Brain microvascular endothelial cell (primary cell): ENCODE results near the gene UBE2E1.

ENCODE experiments used
- DNase-seq: peaks from one replicate; pipeline ENCODE4 v3.0.0-alpha.2; 2020
- H3K27ac ChIP-seq: fragments of 250-450 bp; sonication (Bioruptor Pico); 2 replicates; pipeline ENCODE4 v1.5.1; 2020; ENCODE audit warnings: mild to moderate bottlenecking, moderate library complexity
- H3K27me3 ChIP-seq: fragments of 250-450 bp; sonication (Bioruptor Pico); replicated peaks from 2 replicates; pipeline ENCODE4 v1.5.1; 2020; ENCODE audit warnings: mild to moderate bottlenecking
- H3K36me3 ChIP-seq: fragments of 250-450 bp; sonication (Bioruptor Pico); replicated peaks from 2 replicates; pipeline ENCODE4 v1.5.1; 2020; ENCODE audit warnings: mild to moderate bottlenecking
- H3K4me3 ChIP-seq: 2 replicates; pipeline ENCODE4 v1.5.1; 2011; ENCODE audit warnings: low read depth, mild to moderate bottlenecking, control low read depth, low read length, moderate library complexity
- in situ Hi-C: cut with HindIII; loops from 2 replicates; pipeline ENCODE4 v1.10.0; 2017; ENCODE audit warnings: low sequenced_read_pairs, low pct_ligation_motif_present
- TF ChIP-seq, protein P1 (sequence below): IDR thresholded peaks from 2 replicates; pipeline ENCODE4 v1.5.1; 2011; ENCODE audit warnings: low read depth, mild to moderate bottlenecking, moderate library complexity, low read length, control low read depth, inconsistent platforms; ENCODE audit errors: missing control alignments

The UBE2E1 gene

DNA sequence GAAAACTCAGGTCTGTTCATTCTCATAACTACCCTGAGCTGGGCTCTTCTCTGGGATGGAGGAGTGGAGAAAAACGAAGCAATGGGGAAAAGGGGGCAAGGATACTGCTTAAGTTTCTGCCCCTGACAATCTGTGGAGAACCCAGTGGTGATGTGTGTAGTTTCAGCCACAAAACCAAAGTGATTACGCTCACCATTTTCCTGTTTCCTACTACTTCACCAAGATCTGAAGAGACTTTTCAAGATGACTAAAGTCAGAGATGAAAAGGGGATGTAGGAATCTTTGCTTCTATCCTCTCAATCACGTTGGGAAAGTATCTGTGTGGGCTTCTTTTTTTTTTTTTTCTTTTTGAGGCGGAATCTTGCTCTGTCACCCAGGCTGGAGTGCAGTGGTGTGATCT is 8.3 kb upstream of the UBE2E1 start:
- Histone ChIP-seq H3K27me3 (no peaks in the 10 kb centered on the region), H3K36me3 (no peaks in the 10 kb centered on the region), H3K4me3 (no peak overlapping the region), H3K27ac (no peak overlapping the region)
- no peak for DNase-seq
- in situ Hi-C loops: no loop called here
- TF ChIP-seq, protein P1, sequence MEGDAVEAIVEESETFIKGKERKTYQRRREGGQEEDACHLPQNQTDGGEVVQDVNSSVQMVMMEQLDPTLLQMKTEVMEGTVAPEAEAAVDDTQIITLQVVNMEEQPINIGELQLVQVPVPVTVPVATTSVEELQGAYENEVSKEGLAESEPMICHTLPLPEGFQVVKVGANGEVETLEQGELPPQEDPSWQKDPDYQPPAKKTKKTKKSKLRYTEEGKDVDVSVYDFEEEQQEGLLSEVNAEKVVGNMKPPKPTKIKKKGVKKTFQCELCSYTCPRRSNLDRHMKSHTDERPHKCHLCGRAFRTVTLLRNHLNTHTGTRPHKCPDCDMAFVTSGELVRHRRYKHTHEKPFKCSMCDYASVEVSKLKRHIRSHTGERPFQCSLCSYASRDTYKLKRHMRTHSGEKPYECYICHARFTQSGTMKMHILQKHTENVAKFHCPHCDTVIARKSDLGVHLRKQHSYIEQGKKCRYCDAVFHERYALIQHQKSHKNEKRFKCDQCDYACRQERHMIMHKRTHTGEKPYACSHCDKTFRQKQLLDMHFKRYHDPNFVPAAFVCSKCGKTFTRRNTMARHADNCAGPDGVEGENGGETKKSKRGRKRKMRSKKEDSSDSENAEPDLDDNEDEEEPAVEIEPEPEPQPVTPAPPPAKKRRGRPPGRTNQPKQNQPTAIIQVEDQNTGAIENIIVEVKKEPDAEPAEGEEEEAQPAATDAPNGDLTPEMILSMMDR: no peak

DNA sequence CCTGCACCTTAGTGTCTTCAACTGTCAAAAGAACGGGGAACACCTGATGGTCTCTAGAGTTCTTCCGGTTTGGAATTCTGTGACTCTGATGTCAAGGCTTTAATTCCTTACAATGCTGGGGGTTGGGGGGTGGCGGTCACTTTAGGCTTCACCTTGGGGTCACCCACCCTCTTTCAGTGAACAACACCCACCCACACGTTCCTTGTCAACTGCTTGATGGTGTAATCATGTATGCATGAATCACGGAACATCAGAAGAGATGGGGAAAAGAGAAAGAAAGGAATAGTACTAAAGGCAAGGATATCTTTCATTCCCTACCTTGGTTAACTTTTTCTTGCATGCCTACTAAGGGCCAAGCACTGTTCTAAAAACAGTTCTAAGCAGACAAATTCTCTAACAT is 7.3 kb upstream of the UBE2E1 start:
- no peak for DNase-seq
- Histone ChIP-seq H3K36me3 (no peaks in the 10 kb centered on the region), H3K27ac (no peak overlapping the region), H3K4me3 (no peak overlapping the region), H3K27me3 (no peaks in the 10 kb centered on the region)
- TF ChIP-seq, protein P1: no peak
- in situ Hi-C loops: no loop called here

DNA sequence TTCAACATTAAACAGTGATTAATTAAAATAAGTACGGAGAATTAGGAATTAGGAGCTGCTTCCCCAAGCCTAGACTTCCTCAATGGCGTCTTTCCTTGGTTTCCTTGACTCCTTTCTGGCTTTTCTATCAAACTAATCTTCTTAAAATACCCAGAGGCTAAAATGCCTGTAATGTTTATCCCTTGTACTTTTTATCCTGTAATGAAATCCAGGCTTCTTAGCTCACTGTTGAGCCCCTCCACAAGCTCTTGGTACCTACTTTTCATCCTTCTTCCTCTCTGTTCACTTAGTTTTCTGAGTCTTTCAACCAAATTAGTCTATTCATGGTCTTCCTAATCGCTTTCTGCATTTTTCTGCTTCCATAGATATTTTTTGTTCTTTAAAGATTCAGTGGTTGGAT is 6.9 kb upstream of the UBE2E1 start:
- TF ChIP-seq, protein P1: no peak
- in situ Hi-C loops: no loop called here
- no peak for DNase-seq

DNA sequence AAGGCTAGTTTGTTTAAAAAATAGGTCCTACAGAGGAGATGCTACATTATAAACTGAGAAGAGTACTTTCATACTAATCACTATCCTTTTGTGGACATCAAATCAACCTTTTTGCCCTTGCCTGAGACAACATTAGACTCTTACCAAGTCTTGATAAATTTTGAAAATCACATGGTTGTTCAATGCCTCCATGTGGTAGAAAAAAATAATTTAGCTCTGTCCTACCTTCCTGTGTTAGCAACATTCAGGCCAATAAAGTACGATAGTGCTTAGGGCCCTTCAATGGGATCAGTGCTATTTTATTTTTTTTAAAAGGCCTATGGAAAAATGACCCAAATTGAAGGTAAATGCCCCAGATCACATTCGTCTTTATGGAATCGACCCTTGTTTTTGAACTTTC is 5.0 kb upstream of the UBE2E1 start:
- H3K36me3 ChIP-seq: no peaks in the 10 kb centered on the region
- no peak for DNase-seq
- H3K4me3 ChIP-seq: no peak overlapping the region
- H3K27me3 ChIP-seq: no peaks in the 10 kb centered on the region
- no peak overlapping the region for H3K27ac ChIP-seq
- in situ Hi-C loops: no loop called here
- TF ChIP-seq, protein P1: no peak

More for the DNA sequence above, 6.9 kb upstream of the UBE2E1 start:
- Histone ChIP-seq H3K27ac (no peak overlapping the region), H3K27me3 (no peaks in the 10 kb centered on the region), H3K36me3 (no peaks in the 10 kb centered on the region), H3K4me3 (no peak overlapping the region)

DNA sequence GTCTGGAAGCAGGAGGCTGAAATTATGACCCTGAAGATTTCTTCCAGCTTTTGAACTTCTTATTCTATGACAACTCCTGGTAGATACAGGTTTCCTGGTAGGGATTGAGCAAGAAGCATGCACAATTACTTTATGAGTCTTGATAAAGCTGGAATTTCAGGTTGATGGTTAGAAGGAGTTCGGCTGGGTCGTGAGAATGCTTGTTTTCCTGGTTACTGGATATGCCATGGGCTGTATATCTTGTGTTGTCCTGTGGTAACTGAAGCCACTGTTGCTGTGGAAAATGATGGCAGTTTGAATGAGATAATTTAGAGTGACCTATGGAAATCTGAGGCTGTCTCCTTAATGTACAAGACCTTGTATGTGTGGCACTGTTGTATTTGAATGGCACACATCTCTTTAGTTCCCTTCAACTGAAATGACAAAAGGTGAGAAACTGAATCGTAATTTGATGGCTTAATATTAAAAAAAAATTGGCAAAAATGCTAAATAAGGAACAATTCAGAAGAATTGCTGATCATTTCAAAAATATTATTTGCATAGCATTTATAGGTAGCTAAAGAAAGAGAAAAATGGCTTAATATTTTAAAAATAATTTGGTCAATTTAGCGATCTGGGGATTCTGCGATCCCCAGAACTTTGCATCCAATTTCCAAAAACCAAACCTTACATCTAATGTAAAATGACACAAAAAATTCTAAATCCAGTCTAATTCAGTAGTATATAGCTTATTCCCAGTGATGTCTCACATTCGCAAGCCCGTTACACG is 1.1 kb upstream of the UBE2E1 start:
- no peak overlapping the region for H3K4me3 ChIP-seq
- TF ChIP-seq, protein P1: no peak
- no peak overlapping the region for H3K27ac ChIP-seq
- DNase-seq: no peak
- H3K36me3 ChIP-seq: no peaks in the 10 kb centered on the region
- in situ Hi-C loops: no loop called here
- H3K27me3 ChIP-seq: no peaks in the 10 kb centered on the region

DNA sequence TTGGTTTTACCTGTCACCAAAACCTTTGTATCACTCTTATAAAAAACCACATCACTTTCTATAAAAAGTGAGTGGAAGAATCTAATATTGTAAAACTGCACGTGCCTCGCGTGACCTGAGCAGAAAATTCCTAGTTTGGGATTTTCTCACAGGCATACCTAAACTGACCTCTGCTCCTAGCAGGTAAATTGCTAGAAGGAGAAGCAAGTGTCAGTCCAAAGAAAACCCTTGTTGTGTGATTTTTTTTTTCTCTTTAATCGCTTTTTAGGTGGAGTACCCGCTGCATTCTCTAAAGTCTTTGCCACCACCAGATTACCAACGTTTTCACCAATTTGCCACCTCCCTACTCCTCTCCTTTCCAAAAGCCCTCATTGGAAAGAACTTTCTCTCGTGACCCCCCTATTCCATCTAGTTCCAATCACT is 534 bp upstream of the UBE2E1 start:
- no peaks in the 10 kb centered on the region for H3K36me3 ChIP-seq
- DNase-seq: no peak
- peak overlapping the region; percentile 71 for H3K4me3 ChIP-seq
- no peak overlapping the region for H3K27ac ChIP-seq
- no peaks in the 10 kb centered on the region for H3K27me3 ChIP-seq
- in situ Hi-C loops: no loop called here
- TF ChIP-seq, protein P1: no peak
